SK-N-SH treated with all-trans-retinoic acid at 6 μM for 48 hours (cell line): ENCODE results near the gene RABGAP1.
"Not testable (repeated sequence)": the region's sequence is repeated elsewhere in the genome, so short reads cannot be mapped to it uniquely, and the experiment has no call there.

ENCODE experiments used
- ATAC-seq: fragments of 200-7000 bp; cut with Tn5 transposase; 3 replicates; pipeline ENCODE4 v1.9.1; 2020; ENCODE audit warnings: mild to moderate bottlenecking, moderate library complexity
- BACH2 ChIP-seq: fragments of 250-450 bp; sonication (Bioruptor Pico); IDR thresholded peaks from 2 replicates; pipeline ENCODE4 v1.9.0; 2021; ENCODE audit warnings: mild to moderate bottlenecking, borderline replicate concordance
- ESRRG ChIP-seq: fragments of 250-450 bp; sonication (Bioruptor Pico); IDR thresholded peaks from 2 replicates; pipeline ENCODE4 v1.6.1; 2021; ENCODE audit warnings: mild to moderate bottlenecking
- GLIS3 ChIP-seq: fragments of 250-450 bp; sonication (Bioruptor Pico); IDR thresholded peaks from 2 replicates; pipeline ENCODE4 v1.5.0; 2020; ENCODE audit warnings: mild to moderate bottlenecking, moderate library complexity
- ISL1 ChIP-seq: fragments of 250-450 bp; sonication (Bioruptor Pico); IDR thresholded peaks from 2 replicates; pipeline ENCODE4 v2.1.2; 2022; ENCODE audit warnings: mild to moderate bottlenecking, moderate library complexity
- PPARA ChIP-seq: fragments of 250-450 bp; sonication (Bioruptor Pico); IDR thresholded peaks from 2 replicates; pipeline ENCODE4 v1.5.0; 2020; ENCODE audit warnings: mild to moderate bottlenecking, borderline replicate concordance
- RARB ChIP-seq: fragments of 250-450 bp; sonication (Bioruptor Pico); IDR thresholded peaks from 2 replicates; pipeline ENCODE4 v1.8.0; 2021; ENCODE audit warnings: mild to moderate bottlenecking, moderate library complexity
- SNAI2 ChIP-seq: fragments of 250-450 bp; sonication (Bioruptor Pico); IDR thresholded peaks from 2 replicates; pipeline ENCODE4 v1.5.0; 2020; ENCODE audit warnings: mild to moderate bottlenecking, moderate library complexity
- TOX ChIP-seq: fragments of 250-450 bp; sonication (Bioruptor Pico); IDR thresholded peaks from 2 replicates; pipeline ENCODE4 v1.8.0; 2021; ENCODE audit warnings: mild to moderate bottlenecking, moderate library complexity, borderline replicate concordance
- ZC3H10 ChIP-seq: fragments of 250-450 bp; sonication (Bioruptor Pico); IDR thresholded peaks from 2 replicates; pipeline ENCODE4 v1.5.1; 2021; ENCODE audit warnings: mild to moderate bottlenecking, moderate library complexity
- ZFP3 ChIP-seq: fragments of 250-450 bp; sonication (Bioruptor Pico); IDR thresholded peaks from 2 replicates; pipeline ENCODE4 v1.5.0; 2020; ENCODE audit warnings: mild to moderate bottlenecking, moderate library complexity
- ZFP30 ChIP-seq: fragments of 450-650 bp; formaldehyde crosslinking; IDR thresholded peaks from 2 replicates; pipeline ENCODE4 v1.5.0; 2022; ENCODE audit warnings: mild to moderate bottlenecking, moderate library complexity
- ZNF565 ChIP-seq: fragments of 450-650 bp; formaldehyde crosslinking; conservative IDR thresholded peaks from 2 replicates; pipeline ENCODE4 v1.5.0; 2020; ENCODE audit warnings: low read depth, mild to moderate bottlenecking, moderate library complexity
- ZNF70 ChIP-seq: fragments of 450-650 bp; formaldehyde crosslinking; IDR thresholded peaks from 2 replicates; pipeline ENCODE4 v1.5.0; 2020; ENCODE audit warnings: mild to moderate bottlenecking, moderate library complexity
- ZNF8 ChIP-seq: fragments of 450-650 bp; formaldehyde crosslinking; IDR thresholded peaks from 2 replicates; pipeline ENCODE4 v1.5.0; 2020; ENCODE audit warnings: mild to moderate bottlenecking, moderate library complexity
- TF ChIP-seq, protein P1 (sequence below): fragments of 250-450 bp; sonication (Bioruptor Pico); IDR thresholded peaks from 2 replicates; pipeline ENCODE4 v1.5.0; 2020; ENCODE audit warnings: mild to moderate bottlenecking, moderate library complexity
- TF ChIP-seq, protein P2 (sequence below): fragments of 250-450 bp; sonication (Bioruptor Pico); IDR thresholded peaks from 2 replicates; pipeline ENCODE4 v1.8.0; 2020; ENCODE audit warnings: mild to moderate bottlenecking, moderate library complexity, borderline replicate concordance
- TF ChIP-seq, protein P3 (sequence below): fragments of 250-450 bp; sonication (Bioruptor Pico); IDR thresholded peaks from 2 replicates; pipeline ENCODE4 v1.8.0; 2021; ENCODE audit warnings: low read depth, mild to moderate bottlenecking, moderate library complexity, borderline replicate concordance
- TF ChIP-seq, protein P4 (sequence below): fragments of 250-450 bp; sonication (Bioruptor Pico); IDR thresholded peaks from 2 replicates; pipeline ENCODE4 v1.5.1; 2020; ENCODE audit warnings: low read depth, mild to moderate bottlenecking, moderate library complexity

Gene RABGAP1

DNA sequence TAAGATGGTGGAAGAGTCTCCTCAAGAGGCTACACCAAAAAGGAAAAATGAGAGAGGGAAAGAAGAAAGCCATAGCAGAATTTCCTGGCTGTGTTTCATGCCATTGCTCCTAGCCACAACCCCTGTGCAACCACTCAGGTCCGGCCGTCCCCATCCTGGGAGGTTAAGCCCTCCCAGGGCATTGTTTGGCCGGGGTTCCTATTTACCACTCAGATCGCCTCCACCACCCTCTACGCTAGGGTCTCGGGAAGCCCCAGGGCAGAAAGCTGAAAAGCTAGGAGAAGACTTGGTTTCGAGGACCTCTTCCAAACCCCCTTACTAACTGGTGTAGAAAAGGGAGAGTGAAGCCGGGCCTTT is 36.4 kb upstream of the RABGAP1 start:
- TF ChIP-seq ZNF565 (CRISPR knock-in tag) (no peak), ISL1 (no peak), ESRRG (CRISPR knock-in tag) (no peak), ZNF70 (CRISPR knock-in tag) (no peak)
- ATAC-seq = peak; percentile 66

DNA sequence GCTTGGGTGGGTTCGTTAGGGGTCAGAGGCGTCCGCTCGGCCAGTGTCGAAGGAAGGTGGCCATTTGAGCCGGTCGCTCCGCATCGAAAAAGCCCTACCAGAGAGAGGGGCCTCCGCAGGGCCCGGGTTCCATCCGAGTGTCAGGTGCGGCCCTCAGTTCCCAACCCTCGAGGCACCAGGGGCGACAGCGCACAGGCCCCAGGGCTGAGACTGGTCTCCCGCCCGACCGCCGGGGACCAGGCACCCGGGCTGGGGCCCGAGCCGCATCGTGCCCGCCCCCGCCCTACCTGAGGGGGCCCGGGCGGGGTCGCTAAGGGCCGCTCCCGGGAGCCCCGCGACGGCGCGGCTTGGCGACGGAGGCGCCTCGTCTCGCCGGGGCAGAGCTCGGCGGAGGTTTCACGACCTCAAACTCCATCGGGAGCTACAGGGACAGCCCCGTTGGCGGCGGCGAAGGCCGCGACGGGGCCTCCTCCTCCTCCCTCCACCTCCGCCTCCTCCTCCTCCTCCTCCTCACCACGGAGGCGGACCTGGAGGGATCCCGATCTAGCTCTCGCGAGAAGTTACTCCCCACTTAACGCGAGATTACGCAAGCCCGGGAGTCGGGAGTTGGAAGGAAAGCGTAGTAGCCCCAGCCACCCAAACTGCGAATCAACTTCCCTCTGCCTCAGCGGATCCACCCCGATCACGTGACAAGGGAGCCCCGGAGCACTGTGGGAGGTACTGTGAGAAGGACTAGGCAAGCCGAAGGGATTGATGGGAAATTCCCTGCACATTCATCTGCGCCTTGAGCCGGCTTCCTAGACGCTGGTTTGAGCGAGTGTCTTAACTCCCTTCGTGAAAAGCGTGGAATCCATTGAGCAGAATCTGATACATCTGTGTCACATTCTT is 35.8 kb upstream of the RABGAP1 start, which contains the start of gene RC3H2:
RC3H2 (minus strand) TSS at position 537 of the 888 bp plus-strand sequence. CDS start 7,850 bp downstream, outside the sequence.
- peak; percentile 94 for ATAC-seq
- TF ChIP-seq BACH2 (CRISPR knock-in tag) (no peak), ZFP3 (CRISPR knock-in tag) (0 out of 2 replicates have a peak, but pooled peaks have one; percentile 14), GLIS3 (CRISPR knock-in tag) (peak; percentile 36; the same call in 1 of the 2 replicates)

DNA sequence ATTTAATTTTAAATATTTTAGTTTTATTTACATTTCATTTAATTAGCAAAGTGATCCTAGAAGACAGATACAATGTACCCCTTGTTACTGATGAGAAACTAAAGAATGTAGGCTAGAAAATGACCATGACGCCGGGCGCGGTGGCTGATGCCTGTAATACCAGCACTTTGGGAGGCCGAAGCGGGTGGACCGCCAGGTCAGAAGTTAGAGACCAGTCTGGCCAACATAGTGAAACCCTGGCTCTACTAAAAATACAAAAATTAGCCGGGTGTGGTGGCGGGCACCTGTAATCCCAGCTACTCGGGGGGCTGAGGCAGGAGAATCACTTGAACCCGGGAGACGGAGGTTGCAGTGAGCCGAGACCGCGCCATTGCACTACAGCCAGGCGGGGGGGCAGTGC is 34.7 kb upstream of the RABGAP1 start:
- not testable (repeated sequence) for ATAC-seq

DNA sequence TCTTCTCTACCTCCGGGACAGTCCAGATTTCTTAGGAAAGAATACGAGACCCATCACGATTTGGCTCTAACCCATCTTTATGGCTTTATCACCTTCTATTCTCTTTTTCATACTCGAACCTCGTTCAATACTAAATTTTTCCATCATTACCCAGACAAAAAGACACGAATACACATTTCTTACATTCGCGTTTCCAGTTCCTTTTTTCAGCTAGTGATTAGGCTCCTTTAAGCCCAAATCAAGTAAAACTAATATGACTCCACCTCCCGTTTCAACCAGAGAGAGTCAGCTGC is 28.2 kb upstream of the RABGAP1 start:
- ATAC-seq = no peak
- TF ChIP-seq, protein P1, sequence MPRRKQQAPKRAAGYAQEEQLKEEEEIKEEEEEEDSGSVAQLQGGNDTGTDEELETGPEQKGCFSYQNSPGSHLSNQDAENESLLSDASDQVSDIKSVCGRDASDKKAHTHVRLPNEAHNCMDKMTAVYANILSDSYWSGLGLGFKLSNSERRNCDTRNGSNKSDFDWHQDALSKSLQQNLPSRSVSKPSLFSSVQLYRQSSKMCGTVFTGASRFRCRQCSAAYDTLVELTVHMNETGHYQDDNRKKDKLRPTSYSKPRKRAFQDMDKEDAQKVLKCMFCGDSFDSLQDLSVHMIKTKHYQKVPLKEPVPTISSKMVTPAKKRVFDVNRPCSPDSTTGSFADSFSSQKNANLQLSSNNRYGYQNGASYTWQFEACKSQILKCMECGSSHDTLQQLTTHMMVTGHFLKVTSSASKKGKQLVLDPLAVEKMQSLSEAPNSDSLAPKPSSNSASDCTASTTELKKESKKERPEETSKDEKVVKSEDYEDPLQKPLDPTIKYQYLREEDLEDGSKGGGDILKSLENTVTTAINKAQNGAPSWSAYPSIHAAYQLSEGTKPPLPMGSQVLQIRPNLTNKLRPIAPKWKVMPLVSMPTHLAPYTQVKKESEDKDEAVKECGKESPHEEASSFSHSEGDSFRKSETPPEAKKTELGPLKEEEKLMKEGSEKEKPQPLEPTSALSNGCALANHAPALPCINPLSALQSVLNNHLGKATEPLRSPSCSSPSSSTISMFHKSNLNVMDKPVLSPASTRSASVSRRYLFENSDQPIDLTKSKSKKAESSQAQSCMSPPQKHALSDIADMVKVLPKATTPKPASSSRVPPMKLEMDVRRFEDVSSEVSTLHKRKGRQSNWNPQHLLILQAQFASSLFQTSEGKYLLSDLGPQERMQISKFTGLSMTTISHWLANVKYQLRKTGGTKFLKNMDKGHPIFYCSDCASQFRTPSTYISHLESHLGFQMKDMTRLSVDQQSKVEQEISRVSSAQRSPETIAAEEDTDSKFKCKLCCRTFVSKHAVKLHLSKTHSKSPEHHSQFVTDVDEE (CRISPR knock-in tag) = no peak
- no peak for TF ChIP-seq ZC3H10 (CRISPR knock-in tag)
- TF ChIP-seq, protein P2, sequence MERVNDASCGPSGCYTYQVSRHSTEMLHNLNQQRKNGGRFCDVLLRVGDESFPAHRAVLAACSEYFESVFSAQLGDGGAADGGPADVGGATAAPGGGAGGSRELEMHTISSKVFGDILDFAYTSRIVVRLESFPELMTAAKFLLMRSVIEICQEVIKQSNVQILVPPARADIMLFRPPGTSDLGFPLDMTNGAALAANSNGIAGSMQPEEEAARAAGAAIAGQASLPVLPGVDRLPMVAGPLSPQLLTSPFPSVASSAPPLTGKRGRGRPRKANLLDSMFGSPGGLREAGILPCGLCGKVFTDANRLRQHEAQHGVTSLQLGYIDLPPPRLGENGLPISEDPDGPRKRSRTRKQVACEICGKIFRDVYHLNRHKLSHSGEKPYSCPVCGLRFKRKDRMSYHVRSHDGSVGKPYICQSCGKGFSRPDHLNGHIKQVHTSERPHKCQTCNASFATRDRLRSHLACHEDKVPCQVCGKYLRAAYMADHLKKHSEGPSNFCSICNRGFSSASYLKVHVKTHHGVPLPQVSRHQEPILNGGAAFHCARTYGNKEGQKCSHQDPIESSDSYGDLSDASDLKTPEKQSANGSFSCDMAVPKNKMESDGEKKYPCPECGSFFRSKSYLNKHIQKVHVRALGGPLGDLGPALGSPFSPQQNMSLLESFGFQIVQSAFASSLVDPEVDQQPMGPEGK (CRISPR knock-in tag) = no peak

DNA sequence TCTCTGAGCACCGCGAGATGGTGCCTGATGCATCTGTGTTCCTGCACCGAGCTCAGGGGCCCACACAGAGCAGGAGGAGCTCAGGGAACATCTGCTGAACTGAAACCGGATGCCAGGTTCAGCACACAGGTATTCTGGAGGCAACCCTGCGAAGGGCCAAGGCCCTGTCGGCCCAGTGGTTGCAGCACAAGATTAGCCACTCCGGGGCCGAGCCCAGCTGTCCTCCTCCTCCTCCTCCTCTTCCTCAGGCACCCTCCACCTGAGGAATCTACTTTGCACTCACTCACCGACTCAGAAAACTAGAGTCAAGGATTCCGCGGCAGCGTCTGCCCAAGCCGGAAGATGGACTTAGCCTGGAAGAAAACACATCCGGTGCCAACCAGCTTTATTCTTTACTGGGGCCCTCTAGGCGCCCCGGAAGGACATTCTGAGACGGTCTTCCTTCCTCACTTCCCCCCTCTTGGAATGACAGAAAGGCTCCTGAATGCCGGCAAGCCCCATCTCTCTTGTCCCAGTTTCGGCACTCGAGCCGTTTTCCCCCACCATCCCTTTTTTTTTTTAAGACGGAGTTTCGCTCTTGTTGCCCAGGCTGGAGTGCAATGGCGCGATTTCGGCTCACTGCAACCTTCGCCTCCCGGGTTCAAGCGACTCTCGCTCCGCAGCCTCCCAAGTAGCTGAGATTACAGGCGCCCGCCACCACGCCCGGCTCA is 27.7 kb upstream of the RABGAP1 start, which contains the start of gene ZBTB6:
ZBTB6 (minus strand) TSS at position 360 of the 710 bp plus-strand sequence. CDS start 1,251 bp downstream, outside the sequence.
- ATAC-seq = peak; percentile 99
- TF ChIP-seq ZFP3 (CRISPR knock-in tag) = no peak
- TF ChIP-seq ESRRG (CRISPR knock-in tag) = 0 out of 2 replicates have a peak, but pooled peaks have one; percentile 43

DNA sequence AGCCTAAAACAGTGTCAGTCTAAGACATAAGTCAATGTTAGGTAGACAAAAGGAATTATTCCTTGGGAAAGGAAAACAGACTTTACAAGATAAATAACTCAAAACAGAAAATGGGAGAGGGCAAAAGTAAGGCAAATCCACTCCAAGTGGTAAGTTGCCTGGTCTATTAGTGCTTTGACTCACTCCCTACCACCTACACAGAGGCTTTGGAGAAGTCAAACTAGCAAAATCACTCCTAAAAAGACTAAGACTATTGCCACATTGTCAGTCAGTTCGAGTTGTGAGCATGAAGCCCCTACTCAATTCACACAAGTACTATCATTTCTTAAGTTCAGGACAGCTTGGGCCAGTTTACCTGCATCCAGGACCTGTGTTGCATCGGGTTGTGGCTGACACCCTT is 22.5 kb upstream of the RABGAP1 start:
- TF ChIP-seq, protein P3, sequence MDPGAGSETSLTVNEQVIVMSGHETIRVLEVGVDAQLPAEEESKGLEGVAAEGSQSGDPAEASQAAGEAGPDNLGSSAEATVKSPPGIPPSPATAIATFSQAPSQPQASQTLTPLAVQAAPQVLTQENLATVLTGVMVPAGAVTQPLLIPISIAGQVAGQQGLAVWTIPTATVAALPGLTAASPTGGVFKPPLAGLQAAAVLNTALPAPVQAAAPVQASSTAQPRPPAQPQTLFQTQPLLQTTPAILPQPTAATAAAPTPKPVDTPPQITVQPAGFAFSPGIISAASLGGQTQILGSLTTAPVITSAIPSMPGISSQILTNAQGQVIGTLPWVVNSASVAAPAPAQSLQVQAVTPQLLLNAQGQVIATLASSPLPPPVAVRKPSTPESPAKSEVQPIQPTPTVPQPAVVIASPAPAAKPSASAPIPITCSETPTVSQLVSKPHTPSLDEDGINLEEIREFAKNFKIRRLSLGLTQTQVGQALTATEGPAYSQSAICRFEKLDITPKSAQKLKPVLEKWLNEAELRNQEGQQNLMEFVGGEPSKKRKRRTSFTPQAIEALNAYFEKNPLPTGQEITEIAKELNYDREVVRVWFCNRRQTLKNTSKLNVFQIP (CRISPR knock-in tag) = no peak

DNA sequence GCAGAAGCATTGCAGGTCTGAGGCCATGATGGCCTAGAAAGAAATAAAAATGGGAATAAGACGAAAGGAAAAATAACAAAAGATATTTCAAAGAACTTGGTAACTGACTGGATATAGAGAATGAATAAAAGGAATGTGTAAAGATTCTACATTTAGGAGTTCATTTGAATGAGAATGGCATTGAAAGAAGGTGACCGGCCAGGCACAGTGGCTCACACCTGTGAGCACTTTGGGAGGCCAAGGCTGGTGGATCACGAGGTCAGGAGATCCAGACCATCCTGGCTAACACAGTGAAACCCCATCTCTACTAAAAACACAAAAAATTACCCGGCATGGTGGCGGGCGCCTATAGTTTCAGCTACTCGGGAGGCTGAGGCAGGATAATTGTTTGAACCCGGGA is 18.1 kb upstream of the RABGAP1 start:
- ATAC-seq = no peak
- TF ChIP-seq BACH2 (CRISPR knock-in tag) = no peak
- no peak for TF ChIP-seq GLIS3 (CRISPR knock-in tag)
- TF ChIP-seq ZNF8 = no peak
- TF ChIP-seq, protein P4, sequence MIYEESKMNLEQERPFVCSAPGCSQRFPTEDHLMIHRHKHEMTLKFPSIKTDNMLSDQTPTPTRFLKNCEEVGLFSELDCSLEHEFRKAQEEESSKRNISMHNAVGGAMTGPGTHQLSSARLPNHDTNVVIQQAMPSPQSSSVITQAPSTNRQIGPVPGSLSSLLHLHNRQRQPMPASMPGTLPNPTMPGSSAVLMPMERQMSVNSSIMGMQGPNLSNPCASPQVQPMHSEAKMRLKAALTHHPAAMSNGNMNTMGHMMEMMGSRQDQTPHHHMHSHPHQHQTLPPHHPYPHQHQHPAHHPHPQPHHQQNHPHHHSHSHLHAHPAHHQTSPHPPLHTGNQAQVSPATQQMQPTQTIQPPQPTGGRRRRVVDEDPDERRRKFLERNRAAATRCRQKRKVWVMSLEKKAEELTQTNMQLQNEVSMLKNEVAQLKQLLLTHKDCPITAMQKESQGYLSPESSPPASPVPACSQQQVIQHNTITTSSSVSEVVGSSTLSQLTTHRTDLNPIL = no peak
- TF ChIP-seq ISL1 = no peak
- TF ChIP-seq ZFP3 (CRISPR knock-in tag) = no peak
- no peak for TF ChIP-seq PPARA (CRISPR knock-in tag)
- no peak for TF ChIP-seq TOX (CRISPR knock-in tag)
- no peak for TF ChIP-seq RARB (CRISPR knock-in tag)
- TF ChIP-seq, protein P2 (CRISPR knock-in tag) = no peak
- TF ChIP-seq SNAI2 (CRISPR knock-in tag) = no peak
- no peak for TF ChIP-seq ZFP30 (CRISPR knock-in tag)
- no peak for TF ChIP-seq ZNF70 (CRISPR knock-in tag)
- TF ChIP-seq ZC3H10 (CRISPR knock-in tag) = no peak
- no peak for TF ChIP-seq ZNF565 (CRISPR knock-in tag)

More for the DNA sequence above, 22.5 kb upstream of the RABGAP1 start:
- no peak for ATAC-seq
